HG02973 (cell line): ENCODE data around the gene PFDN5.
"Not testable (repeated sequence)": the region's sequence is repeated elsewhere in the genome, so short reads cannot be mapped to it uniquely, and the experiment has no call there.

ENCODE experiments used
- ATAC-seq: cut with Tn5 transposase; IDR thresholded peaks from one replicate; pipeline ENCODE4 v1.9.1; 2021; ENCODE audit warnings: moderate library complexity; ENCODE audit not compliant: unreplicated experiment

PFDN5 gene

DNA sequence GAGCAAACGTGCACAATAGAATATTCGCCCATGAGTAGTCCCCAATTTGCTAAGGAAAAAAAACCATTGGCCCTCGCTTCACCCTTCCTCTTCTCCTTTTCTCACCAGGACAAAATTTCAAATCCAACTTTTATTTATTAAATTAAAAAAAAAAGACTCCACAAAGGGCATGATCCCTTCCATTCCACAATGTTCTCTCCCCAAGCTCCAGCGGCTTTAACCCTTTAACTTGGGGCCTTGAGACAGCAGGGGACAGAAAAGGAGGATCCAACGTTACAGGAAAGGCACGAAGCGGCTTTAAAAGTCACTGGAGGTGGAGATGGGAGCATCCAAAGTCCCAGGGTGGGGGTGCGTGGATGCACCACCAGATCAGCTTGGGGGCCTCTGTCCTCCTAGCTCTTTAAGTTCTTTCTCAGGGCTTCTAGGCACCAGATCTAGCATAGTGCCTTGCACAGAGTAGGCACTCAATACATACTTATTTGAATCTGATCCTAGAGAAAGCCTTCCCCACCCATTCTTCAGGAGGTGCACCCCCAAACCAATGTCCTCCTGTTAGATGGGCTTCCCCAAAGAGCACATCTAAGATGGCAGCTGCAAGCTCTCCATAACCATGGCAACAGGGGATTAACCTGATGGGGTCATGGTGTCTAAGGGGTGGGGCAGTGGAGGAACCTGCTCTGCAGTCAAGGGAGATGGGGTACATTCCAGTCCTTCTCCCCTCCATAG, 31.3 kb downstream of the PFDN5 start:
- ATAC-seq, result no peak

DNA sequence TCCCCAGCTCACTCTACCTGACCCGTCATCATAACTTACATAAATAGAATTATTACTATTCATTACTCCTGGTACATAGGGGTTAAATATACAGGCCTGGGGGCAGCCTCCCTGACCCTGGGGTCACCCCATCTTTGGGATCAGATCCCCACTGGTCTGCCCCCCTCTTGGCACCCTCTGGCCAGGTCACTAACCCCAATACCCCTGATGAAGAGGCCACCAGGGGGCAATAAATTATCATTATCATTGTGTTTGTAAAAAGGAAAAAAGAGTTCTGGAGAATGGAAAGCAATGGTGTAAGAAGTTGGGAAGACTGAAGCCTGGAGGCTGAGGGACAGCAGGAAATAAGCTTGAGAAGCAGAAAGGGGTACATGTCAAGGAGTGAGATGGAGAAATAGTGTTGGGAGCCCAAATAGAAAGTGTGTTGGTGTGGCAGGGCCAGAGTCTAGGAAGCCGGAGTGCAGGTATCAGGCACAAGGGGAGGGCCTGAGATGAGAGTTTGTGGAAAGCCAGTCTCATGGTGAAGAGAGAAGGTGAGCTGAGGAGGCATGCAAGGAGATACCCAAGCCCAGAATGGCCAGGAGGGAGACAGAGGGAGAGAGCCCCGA, 32.2 kb downstream of the PFDN5 start:
- no peak for ATAC-seq

DNA sequence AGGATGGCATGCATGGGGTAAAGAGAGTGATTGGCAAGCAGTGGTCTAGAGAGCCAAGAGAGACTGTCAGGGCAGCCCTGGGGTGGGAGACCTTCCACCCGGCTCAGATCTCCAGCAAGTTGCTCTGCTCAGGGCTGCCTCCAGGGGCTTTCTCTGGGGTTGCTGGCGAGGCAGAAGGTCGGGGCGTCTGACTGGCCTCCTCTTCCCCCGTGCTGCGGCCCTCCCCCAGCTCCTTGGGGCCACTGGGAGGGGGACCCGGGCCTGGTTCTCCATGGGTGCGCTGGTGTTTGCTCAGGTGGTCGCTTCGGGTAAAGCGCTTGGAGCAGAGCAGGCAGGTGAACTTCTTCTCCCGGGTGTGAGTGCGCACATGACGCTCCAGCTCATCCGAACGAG, 32.7 kb downstream of the PFDN5 start:
- no peak for ATAC-seq

DNA sequence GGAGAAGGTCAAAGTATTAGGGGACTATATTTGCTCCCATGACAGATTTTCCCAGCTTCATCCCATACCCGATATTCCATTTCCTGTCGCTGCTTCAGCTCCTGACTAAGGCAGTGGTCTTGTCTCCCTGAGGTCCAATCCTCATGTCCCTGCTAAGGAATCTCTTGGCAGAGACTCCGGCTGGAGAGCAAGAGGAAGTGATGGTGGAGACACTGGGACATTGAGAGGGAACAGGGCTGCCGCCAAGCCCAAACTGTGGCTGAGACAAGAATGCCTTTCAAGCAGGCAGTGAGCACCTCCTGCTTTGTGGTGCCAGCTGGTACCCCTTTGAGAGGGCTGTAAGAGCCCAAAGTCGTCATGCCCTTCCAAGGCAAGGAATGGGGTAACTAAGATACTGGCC, 35.3 kb downstream of the PFDN5 start:
- no peak for ATAC-seq

DNA sequence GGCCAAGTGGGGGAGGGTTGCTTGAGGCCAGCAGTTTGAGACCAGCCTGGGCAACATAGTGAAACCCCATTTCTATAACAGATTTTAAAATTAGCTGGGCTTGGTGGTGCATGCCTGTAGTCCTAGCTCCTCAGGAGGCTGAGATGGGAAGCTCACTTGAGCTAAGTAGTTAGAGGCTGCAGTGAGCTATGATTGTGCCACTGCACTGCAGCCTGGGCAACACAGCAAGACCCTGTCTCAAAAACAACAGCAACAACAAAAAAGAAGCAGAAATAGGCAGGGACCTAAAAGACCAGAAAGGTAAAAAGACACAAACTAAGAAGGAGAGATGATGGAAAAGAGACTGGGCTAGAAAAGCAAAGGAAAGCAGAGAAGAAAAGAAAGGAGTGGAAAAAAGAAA, 37.0 kb downstream of the PFDN5 start:
- not testable (repeated sequence) for ATAC-seq

DNA sequence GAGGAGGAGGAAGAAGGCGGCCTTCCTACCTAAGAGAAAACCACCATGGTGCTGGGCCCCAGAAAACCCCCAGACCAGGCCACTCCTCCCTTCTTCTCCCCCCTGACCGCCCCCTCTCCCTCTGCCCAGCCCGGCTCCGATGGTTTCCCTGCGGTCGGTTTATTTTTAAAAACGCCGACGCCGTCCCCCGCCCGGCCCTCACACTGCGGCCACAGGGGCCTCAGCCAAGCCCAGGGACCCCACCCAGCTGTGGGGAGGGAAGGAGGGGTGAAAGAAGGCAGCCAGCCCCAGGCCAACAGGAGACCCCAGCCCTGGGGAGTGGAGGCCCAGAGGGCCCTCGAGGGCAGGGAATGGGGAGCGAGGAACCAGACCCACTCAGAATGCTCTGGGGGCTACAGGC, 37.4 kb downstream of the PFDN5 start:
- no peak for ATAC-seq

DNA sequence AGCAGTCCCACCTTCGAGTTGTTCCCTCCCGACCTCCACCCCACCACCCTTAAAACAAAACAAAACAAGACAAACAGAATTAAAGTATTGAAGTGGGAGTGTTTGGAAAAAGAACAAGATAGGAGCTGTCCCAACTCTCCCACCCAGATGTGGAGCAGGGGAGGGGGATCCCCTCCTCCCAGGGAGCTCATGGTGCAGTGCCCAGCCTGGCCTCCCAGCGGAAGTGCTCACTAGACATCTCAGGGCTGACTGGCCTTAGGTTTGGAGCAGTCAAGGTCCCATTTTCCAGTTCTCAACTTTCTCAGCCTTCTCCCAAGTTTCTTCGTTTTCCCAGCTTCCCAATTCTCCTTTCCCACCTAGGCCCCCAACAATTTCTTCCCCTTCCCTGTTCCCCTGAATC, 37.9 kb downstream of the PFDN5 start:
- no peak for ATAC-seq

DNA sequence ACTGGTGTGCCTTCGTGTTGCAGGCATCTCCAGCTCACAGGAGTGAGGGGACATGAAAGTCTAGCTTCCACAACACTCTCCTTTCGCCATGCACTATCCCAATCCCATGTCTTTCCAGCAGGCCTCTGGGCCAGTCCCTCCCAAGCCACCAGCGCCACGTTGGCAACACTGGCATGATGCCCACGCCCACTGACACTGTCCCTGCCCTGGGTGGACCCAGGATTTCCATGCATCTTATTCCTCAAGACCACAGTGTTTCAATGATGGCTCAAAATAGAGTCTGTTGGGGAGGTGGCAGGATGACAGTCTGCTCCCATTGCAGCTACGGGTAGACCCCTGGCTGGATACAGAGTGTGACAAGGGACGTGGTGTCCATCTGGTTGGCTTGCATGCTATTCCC, 38.5 kb downstream of the PFDN5 start:
- ATAC-seq, result no peak

DNA sequence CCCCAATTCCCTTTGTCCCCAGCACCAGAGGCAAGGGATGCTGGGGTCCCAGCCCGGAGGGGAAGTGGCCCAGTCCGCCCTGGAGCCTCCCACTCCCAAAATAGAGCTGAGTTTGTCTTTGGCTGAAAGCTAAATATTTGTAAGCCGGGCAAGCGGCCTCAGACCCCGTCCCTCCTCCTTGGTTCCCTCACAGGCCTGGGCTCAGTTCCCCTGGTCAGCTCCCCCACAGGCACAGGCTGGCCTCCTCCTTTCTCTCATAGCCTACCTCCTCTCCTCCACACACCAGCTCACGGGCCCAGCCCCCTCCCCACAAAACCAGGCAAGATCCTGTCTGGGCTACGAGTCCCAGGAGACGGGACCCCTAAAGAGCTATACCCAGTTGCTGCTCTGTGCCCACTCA, 39.5 kb downstream of the PFDN5 start:
- no peak for ATAC-seq

DNA sequence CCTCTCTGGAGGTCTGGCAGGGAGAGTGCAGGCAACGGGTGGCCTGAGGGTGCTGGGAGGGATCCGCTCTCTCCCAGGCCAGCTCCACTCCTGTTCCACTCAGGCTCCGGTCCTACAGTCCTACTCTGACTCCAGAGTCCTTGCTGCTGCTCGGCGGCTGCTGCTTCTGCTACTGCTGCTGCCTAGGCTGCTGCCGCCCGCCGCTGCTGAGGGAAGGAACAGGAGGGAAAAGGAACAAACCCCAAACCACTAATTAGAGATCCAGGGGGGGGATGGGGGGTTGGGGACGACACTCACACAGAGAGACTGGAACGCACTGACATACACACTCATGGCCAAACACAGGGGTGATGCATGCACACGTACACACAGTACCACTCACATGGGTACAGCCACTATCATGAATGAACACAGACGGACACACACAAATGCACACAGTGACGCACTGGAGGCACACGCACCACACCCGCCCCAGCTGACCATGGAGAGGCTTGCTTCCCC, 40.9 kb downstream of the PFDN5 start, which contains the start of gene SP7:
Gene SP7, minus strand, starts transcription at position 174 of the 501 bp plus-strand sequence. CDS start 708 bp downstream, outside the sequence.
- no peak for ATAC-seq

DNA sequence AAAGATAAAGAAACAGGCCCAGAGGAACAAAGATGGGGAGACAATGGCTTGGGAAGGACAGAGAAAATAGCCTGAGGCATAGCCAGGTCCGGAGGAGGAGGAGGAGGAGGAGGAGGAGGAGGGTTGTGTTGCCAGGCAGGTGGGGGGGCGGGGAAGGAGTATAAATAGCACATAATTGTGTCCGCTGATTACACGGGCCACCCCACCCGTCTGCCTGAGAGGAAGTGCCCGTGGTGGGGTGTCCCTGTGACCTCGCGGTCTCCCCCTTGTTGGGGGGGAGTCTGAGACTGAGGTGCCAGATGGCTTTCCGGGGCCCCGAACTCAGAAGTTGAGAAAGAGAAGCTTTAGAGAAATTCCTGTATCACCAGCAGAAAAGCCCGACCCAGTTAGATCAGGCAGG, 42.7 kb downstream of the PFDN5 start:
- no peak for ATAC-seq

DNA sequence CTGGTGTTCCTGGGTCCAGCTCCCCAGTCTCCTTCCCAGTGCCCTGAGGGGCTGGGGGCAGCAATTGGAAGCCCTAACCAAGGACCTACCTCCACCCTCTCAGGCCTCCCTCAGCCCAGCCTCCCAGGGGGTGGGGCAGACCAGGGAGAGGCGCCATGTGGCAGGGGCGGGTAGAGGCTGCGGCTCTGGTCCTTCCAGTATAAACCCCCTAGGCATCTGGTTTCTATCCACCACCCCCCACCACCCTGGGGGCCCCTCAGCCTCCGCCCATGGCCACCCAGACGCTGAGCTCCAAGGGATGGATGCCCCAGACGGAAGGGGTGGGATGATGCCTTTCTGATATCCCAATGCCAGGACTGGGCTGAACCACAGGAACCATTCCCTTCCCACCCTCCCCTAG, 43.6 kb downstream of the PFDN5 start:
- ATAC-seq, result no peak

DNA sequence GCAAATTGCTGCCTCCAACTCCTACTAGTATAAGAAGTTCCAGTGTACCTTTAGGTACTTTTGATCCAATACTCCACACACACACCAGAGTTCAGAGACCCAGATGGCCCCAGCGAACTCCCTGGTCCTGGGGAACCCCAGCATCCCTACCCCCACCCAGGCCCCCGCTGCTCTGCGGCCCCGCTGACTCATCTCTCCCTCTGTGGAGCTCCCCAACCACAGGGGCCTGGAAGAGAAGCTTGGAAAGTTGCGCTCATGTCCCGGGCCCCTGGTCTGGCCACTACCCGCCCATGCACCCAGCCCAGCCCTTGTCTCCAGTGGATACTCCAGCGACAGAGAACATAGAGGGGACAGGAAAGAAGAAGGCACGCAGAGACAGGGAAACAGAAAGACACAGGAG, 45.1 kb downstream of the PFDN5 start:
- no peak for ATAC-seq

DNA sequence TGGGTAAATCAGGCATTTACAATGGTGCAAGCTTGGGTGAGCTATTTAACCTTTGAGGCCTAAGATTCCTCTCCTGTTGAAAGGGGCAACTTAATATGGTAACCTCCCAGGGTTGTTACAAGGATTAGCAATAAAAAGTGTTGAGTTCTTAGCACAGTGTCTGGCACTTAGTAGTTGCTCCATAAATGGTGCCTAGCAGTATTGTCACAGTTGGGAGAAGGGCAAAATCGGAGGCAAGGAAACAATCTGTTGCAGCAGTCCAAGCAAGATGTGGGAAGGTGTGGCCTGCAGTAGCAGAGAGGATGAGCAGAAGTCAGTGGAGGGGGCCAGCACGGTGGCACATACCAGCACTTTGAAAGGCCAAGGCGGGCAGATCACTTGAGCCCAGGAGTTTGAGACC, 48.1 kb downstream of the PFDN5 start:
- ATAC-seq, result no peak

DNA sequence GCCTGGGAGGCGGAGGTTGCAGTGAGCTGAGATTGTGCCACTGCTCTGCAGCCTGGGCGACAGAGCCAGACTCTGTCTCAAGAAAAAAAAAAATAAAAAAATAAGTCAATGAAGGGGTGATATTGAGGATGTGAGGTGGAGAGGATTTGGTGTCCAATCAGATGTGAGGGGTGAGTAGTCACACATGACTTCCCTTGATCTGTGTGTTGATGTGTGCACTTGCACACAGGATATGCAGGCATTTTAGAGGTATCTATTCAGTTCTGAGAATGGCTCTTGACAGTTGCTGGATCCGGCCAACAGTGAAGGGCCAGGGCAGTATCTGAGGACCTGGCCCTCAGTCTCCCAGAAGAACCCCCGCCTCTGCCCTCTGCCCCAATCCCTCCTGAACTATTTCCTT, 48.6 kb downstream of the PFDN5 start:
- no peak for ATAC-seq

DNA sequence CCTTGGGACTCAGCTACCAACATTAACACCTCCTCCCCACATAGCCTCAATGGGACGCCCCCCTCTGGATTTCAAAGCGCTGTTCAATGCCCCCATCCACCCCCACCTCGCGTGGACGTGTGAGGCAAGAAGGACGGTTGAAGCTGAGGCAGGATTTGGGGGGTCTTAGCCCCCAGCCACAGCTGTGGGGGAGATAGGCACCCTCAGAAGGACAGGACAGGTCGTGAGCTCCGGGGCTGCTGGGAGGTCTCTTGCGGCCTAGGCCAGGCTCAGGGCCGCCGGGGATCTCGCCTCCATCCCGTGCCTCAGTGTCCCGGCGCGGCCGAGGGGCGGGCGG, 49.1 kb downstream of the PFDN5 start:
- no peak for ATAC-seq

DNA sequence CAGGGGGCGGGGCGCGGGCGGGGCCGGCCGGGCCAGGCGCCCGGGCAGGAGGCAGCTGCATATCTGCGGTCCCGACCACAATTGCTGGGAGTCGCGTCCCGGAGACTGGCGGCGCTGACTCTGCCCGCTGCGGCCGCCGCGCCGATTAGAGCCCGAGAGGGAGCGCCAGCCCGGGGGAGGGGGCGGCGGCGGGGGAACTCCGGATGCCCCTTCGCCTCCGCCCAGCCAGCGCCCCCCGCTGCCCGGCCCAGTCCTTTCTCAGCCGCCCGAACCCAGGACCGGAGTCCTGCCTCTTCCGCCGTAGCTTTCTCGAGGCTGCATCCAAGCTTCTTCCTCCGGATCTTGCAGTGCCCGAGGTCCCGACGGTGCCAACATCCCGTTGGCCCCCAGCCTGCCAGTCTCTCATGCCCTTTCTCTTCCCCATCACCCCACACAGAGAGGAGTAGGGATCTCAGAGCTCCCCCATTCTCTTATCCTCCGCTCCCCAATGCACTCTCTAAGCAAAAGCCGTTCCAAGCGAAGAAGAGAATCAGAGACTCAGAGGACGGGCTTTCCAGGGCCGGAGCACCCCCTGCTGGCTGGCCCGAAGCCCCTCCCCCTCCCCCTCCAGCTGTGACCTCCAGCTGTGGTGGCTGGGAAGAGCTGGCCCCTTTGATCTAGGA, 49.6 kb downstream of the PFDN5 start:
- ATAC-seq, result no peak

DNA sequence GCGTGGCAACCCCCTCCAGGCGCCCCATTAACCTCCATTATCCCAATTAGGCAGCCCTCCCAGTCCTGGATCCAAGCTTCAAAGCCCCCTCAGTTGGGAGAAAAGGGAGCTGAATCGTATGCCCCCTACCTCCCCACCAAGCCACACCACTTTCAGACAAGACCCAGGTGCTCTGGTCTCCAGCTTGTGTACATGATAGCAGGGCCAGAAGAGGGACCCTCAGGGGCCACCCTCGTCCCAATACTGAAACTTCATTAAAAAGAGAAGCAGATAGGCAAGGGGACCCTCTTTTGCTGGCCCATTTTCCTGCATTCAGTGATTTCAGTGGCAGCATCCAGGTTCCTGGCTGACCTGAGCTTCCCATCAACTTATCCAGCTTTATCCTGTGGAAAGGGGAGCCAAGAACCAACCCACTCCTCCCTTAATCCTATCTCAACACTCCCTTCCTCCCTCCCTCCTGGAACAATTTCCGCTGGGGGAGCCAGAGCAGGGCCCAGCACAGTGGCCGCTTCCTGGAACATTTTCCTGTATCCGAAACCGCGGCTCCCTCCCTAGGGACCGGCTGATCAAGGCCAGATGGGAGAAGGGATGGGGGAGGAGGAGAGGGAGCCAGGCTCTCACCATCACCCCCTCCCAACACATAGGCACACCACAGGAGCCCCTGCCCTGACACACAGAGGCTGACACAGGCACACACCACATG, 50.3 kb downstream of the PFDN5 start:
- ATAC-seq, result no peak

DNA sequence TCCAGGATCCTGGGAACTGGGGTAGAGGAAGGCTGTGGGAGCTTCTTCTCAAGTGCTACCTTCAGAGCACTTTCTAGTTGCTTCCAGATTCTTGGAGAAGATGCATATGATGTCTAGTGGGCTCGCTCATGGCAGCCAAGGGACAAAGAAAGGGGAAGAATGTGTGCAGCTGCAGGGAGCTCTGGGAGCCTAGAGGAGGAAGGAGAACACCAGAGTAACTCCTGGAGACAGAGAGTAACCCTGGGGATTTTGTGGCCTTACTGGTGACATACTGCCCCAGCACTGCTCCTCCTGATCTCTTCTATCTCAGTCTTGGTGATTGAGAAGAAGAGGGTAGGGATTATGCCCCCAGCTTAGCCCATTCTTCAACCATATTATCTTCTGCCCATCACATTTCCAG, 51.1 kb downstream of the PFDN5 start:
- no peak for ATAC-seq

DNA sequence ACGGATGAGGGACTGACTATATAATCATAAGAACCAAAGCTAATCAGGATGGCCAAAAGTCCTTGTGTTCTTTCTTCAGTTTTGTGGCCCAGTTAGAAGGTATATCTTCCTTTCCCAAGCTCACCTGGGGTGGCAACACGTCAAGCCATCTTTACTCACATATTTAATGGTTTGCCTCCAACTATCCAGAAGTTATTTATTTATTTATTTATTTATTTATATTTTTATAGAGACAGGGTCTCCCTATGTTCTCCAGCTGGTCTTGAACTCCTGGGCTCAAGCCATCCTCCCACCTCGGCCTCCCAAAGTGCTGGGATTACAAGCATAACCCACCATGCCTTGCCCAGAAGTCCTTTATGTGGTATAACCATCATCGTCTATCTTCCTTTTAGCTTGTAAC, 52.6 kb downstream of the PFDN5 start:
- ATAC-seq, result no peak
